MCF 10A (cell line): Measurements from ENCODE around the gene ARHGAP10. TPM values are rescaled to one million over a fixed set of nuclear protein-coding genes. Genes with fewer than 3 reads are reported as not detected.

Experiments
- BruUV-seq: library from RNA; stranded (reverse); fragments of 400-500 nt; replicated peaks from 2 replicates; lab custom pipeline; 2021; lab: Mats Ljungman, UMichigan
- CTCF ChIA-PET: fragments of 300-600 bp; sonication (Branson Sonifier 250); formaldehyde crosslinking; extraction: SDS; loops from one replicate; lab custom pipeline; 2021; ENCODE audit warnings: antibody characterized with exemption, inconsistent platforms; lab: Yijun Ruan, JAX
- POLR2A ChIA-PET: fragments of 300-600, 350-650 bp; sonication (Branson Sonifier 250); formaldehyde crosslinking; extraction: SDS; loops from one replicate; lab custom pipeline; 2020; ENCODE audit warnings: antibody characterized with exemption, inconsistent platforms; lab: Yijun Ruan, JAX
- DNase-seq: peaks from one replicate; pipeline ENCODE4 v3.0.0-alpha.2; 2018; ENCODE audit not compliant: unreplicated experiment
- H3K27ac Mint-ChIP-seq: one replicate; pipeline ENCODE4 v1.8.0; 2022; ENCODE audit warnings: mild to moderate bottlenecking, low read depth, mixed read lengths; ENCODE audit not compliant: unreplicated experiment
- H3K27me3 Mint-ChIP-seq: one replicate; pipeline ENCODE4 v1.8.0; 2022; ENCODE audit warnings: mixed read lengths; ENCODE audit not compliant: insufficient read depth, unreplicated experiment
- H3K36me3 Mint-ChIP-seq: one replicate; pipeline ENCODE4 v1.8.0; 2022; ENCODE audit warnings: mild to moderate bottlenecking, moderate library complexity, mixed read lengths; ENCODE audit not compliant: insufficient read depth, unreplicated experiment
- H3K4me1 Mint-ChIP-seq: one replicate; pipeline ENCODE4 v1.8.0; 2022; ENCODE audit warnings: mixed read lengths; ENCODE audit not compliant: insufficient read depth, unreplicated experiment
- H3K4me3 Mint-ChIP-seq: one replicate; pipeline ENCODE4 v1.8.0; 2022; ENCODE audit warnings: mild to moderate bottlenecking, moderate library complexity, mixed read lengths; ENCODE audit not compliant: unreplicated experiment
- H3K9me3 Mint-ChIP-seq: one replicate; pipeline ENCODE4 v1.8.0; 2022; ENCODE audit warnings: mixed read lengths; ENCODE audit not compliant: unreplicated experiment
- intact Hi-C: fragments of 100-400 bp; cut with micrococcal nuclease; formaldehyde crosslinking; loops from 2 replicates; pipeline ENCODE4 v1.14.1; 2022
- total RNA-seq: library from RNA; stranded (reverse); gene quantifications from 2 replicates; pipeline ENCODE4 v1.2.3, GENCODE V29; 2022
- TF ChIP-seq, protein P1 (sequence below): fragments of 200-600 bp; IDR thresholded peaks from one replicate; pipeline ENCODE4 v1.8.0; 2022; ENCODE audit warnings: antibody characterized with exemption, mild to moderate bottlenecking; ENCODE audit not compliant: unreplicated experiment

The ARHGAP10 gene
- total RNA-seq, 1 experiment from 2014 or later = 22.4 TPM

DNA sequence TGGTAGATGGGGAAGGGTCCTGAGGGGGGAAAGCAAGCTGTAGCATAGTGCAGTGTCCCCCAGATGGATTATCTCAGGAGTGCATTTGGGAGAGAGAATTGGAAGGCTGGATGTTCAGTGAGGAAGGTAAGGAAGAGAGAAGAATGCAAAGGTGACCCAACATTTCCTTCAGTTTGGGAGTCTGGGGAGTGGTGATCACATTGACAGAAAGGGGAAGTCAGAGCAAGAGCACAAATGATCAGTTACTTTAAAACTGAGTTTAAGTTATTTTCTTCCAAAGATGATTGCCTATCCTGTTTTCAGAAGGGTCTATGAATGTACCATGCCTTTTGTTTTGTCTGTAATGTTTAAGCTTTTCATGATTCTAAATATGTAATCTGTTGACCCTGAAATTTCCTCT is 47.6 kb downstream of the ARHGAP10 start:
- Mint-ChIP-seq H3K27ac (peak overlapping the region; percentile 46), H3K4me1 (peaks cover 24% of the 10 kb centered on the region), H3K4me3 (no peak overlapping the region), H3K27me3 (no peaks in the 10 kb centered on the region), H3K36me3 (no peaks in the 10 kb centered on the region), H3K9me3 (no peaks in the 10 kb centered on the region)
- BruUV-seq = no TSS peak
- DNase-seq = no peak
- POLR2A ChIA-PET = interaction anchor here (1.2 kb wide), 1 partner anchor 43 kb away, joined by 3 read pairs; no protein-coding TSS in a partner anchor
- CTCF ChIA-PET = interaction anchor here (0.6 kb wide), 2 partner anchors 31 to 674 kb away, joined by 3 to 4 read pairs; no protein-coding TSS in a partner anchor
- intact Hi-C loops = no loop called here
- TF ChIP-seq, protein P1, sequence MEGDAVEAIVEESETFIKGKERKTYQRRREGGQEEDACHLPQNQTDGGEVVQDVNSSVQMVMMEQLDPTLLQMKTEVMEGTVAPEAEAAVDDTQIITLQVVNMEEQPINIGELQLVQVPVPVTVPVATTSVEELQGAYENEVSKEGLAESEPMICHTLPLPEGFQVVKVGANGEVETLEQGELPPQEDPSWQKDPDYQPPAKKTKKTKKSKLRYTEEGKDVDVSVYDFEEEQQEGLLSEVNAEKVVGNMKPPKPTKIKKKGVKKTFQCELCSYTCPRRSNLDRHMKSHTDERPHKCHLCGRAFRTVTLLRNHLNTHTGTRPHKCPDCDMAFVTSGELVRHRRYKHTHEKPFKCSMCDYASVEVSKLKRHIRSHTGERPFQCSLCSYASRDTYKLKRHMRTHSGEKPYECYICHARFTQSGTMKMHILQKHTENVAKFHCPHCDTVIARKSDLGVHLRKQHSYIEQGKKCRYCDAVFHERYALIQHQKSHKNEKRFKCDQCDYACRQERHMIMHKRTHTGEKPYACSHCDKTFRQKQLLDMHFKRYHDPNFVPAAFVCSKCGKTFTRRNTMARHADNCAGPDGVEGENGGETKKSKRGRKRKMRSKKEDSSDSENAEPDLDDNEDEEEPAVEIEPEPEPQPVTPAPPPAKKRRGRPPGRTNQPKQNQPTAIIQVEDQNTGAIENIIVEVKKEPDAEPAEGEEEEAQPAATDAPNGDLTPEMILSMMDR = no peak

DNA sequence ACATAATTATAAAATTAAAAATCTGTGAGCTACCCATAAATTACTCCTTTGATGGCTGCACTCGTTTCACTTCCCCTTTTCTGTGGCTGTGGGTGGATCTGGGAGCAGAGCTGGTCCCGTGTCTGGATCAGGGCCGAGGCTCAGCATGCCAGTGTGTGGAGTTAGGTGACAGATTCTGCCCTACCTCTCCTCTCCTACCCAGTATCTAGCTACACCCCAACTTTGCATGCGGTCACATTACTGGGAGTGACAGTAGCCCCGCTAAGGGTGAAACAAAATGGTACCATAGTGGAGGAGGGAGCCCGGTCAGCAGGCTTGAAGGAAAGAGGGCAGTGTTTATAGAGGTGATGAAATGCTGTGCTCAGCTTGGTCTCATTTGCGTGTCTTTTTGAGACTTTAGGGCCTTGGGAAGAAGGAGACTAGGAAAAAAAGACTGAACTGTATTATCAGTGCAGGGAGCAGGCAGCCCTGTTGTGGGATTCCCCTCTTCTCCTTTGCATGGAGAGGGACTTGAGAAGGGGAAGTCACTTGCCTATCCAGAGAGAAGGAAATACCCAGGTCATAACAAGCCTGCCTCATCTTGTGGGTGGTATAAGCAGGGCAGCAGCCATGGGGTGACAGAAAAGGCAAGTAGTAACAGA is 48.4 kb downstream of the ARHGAP10 start:
- intact Hi-C loops = no loop called here
- no TSS peak for BruUV-seq
- Mint-ChIP-seq H3K4me1 (peaks cover 24% of the 10 kb centered on the region), H3K27me3 (no peaks in the 10 kb centered on the region), H3K9me3 (no peaks in the 10 kb centered on the region), H3K4me3 (no peak overlapping the region), H3K27ac (no peak overlapping the region), H3K36me3 (no peaks in the 10 kb centered on the region)
- TF ChIP-seq, protein P1 = no peak
- ChIA-PET POLR2A (no interaction called here), CTCF (interaction anchor here (0.6 kb wide), 1 partner anchor 675 kb away, joined by 3 read pairs; no protein-coding TSS in a partner anchor)
- DNase-seq = no peak

DNA sequence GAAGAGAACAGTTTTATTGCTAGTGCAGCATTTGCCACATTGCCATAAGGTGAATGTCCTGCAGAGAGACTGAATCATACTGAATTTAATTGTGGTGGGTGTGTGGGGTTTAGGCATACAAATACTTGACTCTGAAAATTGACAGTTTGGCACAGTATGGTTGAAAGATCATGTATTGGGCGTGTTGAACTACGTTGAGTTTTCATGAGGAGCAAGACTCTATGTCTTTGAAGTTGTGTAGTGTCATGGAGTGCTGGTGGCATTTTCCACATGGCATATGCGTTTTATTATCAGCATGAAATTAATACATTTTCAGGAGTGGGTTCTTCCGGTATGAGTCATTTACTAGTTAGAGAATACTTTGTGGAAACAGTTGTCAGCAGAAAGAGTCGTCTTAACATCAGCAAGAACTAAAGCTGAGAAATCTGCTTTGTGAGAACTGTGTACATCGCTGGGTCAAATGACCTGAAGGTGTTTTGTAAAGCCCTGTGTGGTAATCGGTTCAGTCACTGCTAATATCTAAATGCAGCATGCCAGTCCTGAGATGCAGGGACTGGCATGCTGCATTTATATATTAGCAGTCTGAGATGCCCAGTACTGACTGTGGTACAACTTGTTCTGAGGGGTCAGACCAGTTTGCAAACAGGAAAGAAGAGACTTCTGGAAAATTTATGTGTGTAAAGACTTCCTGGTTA is 50.3 kb downstream of the ARHGAP10 start:
- ChIA-PET POLR2A (interaction anchor here (0.7 to 1.3 kb wide), 4 partner anchors 9 to 50 kb away, joined by 3 to 6 read pairs (median 4); partner anchors contain the start of gene ARHGAP10), CTCF (interaction anchor here (0.5 kb wide), 1 partner anchor 96 kb away, joined by 3 read pairs; no protein-coding TSS in a partner anchor)
- Mint-ChIP-seq H3K36me3 (no peaks in the 10 kb centered on the region), H3K4me3 (no peak overlapping the region), H3K4me1 (peaks cover 35% of the 10 kb centered on the region), H3K9me3 (no peaks in the 10 kb centered on the region), H3K27ac (no peak overlapping the region), H3K27me3 (no peaks in the 10 kb centered on the region)
- BruUV-seq = no TSS peak
- DNase-seq = peak; percentile 47
- TF ChIP-seq, protein P1 = no peak
- intact Hi-C loops = no loop called here

DNA sequence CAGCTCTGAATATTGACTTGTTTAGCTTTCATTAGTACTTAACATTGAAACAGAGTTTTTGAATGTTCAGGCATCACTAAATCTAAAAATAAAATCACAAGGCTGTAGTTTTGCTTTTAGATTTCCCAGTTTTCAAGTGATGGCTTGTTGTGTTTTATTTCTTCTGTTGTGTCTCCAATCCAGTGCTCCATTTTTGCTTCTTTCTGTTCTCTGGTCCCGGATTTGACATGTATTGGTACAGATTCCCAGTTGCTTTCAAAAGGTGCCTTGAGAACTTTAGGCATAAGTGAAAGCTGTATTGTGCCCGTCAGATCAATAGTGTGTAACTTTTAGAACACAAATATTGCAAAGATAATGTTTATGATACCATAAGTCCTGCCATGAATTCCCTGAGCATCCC is 53.2 kb downstream of the ARHGAP10 start:
- DNase-seq = no peak
- TF ChIP-seq, protein P1 = no peak
- CTCF ChIA-PET = interaction anchor here (0.5 kb wide), 1 partner anchor 1413 kb away, joined by 3 read pairs; no protein-coding TSS in a partner anchor
- no peaks in the 10 kb centered on the region for H3K27me3 Mint-ChIP-seq
- no peaks in the 10 kb centered on the region for H3K9me3 Mint-ChIP-seq
- BruUV-seq = no TSS peak
- POLR2A ChIA-PET = interaction anchor here (0.6 to 2.0 kb wide), 2 partner anchors 45 to 54 kb away, joined by 3 to 9 read pairs; partner anchors contain the start of gene ARHGAP10
- H3K36me3 Mint-ChIP-seq = no peaks in the 10 kb centered on the region
- intact Hi-C loops = no loop called here
- H3K4me1 Mint-ChIP-seq = peaks cover 34% of the 10 kb centered on the region
- no peak overlapping the region for H3K4me3 Mint-ChIP-seq
- no peak overlapping the region for H3K27ac Mint-ChIP-seq
